GM18873 (cell line): Measurements from ENCODE around the gene ZBTB45.
"Not testable (repeated sequence)": the region's sequence is repeated elsewhere in the genome, so short reads cannot be mapped to it uniquely, and the experiment has no call there.

ENCODE experiments used
- ATAC-seq: cut with Tn5 transposase; IDR thresholded peaks from one replicate; pipeline ENCODE4 v1.9.1; 2021; ENCODE audit warnings: mild to moderate bottlenecking, moderate library complexity, moderate number of reproducible peaks; ENCODE audit not compliant: unreplicated experiment, low FRiP score

ZBTB45 gene

DNA sequence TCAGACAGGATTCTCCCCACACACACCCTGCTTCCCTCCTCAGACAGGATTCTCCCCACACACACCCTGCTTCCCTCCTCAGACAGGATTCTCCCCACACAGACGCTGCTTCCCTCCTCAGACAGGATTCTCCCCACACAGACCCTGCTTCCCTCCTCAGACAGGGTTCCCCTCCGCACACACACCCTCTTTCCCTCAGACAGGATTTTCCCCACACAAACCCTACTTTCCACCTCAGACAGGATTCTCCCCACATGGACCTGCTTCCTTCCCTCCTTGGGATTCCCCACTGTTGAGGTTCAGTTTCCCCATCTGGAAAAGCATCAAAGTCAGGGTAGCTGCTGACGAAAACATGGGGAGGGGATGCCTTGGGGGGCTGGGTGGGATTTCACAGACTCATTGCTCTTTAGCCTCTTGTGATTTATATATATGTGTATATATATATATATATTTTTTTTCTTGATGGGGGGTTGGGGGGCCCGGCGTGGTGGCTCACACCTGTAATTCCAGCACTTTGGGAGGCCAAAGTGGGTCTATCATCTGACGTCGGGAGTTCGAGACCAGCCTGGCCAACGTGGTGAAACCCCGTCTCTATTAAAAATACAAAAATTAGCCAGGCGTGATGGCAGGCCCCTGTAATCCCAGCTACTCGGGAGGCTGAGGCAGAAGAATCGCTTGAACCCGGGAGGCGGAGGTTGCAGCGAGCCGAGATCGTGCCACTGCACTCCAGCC is 23.2 kb upstream of the ZBTB45 start:
- ATAC-seq, result not testable (repeated sequence)

DNA sequence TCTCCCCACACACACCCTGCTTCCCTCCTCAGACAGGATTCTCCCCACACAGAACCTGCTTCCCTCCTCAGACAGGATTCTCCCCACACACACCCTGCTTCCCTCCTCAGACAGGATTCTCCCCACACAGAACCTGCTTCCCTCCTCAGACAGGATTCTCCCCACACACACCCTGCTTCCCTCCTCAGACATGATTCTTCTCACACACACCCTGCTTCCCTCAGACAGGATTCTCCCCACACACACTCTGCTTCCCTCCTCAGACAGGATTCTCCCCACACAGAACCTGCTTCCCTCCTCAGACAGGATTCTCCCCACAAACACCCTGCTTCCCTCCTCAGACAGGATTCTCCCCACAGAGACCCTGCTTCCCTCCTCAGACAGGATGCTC is 19.6 kb upstream of the ZBTB45 start:
- not testable (repeated sequence) for ATAC-seq

DNA sequence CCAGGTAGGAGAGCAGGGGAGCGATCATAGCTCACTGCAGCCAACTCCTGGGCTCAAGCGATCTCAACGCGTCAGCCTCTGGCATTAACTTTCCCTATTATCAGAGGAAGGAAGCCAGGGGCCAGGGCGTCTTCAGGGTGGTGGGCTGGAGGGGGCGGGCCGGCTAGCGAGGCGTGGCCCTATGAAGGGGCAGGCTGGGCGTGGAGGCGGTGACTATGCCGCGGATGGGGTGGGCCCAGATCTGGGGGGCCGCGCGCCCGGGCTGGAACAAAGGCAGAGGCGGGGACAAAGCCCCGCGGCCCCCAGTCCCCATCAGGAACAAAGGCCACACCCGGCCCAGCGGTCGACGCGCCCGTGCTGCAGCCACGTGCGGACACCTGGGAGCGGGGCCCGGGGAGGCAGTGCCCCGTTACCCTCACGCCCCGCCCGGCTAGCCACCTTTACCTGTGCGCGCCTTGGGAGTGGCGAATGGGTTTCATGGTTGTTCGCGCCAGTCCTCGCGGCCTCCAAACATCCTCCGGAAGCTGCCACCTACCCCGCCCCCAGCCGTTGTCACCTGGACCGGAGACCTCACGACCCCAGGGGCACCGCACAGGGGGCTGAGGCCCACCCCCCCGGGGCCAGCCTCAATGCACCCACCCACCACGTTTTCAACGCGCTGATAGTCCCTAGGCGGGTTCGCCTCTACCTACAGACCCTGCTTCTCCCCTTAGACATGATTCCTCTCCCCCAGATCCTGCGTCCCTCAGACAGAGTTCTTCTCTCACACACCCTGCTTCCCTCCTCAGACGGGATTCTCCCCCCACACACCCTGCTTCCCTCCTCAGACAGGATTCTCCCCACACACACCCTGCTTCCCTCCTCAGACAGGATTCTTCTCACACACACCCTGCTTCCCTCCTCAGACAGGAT is 18.9 kb upstream of the ZBTB45 start:
- ATAC-seq, result no peak

DNA sequence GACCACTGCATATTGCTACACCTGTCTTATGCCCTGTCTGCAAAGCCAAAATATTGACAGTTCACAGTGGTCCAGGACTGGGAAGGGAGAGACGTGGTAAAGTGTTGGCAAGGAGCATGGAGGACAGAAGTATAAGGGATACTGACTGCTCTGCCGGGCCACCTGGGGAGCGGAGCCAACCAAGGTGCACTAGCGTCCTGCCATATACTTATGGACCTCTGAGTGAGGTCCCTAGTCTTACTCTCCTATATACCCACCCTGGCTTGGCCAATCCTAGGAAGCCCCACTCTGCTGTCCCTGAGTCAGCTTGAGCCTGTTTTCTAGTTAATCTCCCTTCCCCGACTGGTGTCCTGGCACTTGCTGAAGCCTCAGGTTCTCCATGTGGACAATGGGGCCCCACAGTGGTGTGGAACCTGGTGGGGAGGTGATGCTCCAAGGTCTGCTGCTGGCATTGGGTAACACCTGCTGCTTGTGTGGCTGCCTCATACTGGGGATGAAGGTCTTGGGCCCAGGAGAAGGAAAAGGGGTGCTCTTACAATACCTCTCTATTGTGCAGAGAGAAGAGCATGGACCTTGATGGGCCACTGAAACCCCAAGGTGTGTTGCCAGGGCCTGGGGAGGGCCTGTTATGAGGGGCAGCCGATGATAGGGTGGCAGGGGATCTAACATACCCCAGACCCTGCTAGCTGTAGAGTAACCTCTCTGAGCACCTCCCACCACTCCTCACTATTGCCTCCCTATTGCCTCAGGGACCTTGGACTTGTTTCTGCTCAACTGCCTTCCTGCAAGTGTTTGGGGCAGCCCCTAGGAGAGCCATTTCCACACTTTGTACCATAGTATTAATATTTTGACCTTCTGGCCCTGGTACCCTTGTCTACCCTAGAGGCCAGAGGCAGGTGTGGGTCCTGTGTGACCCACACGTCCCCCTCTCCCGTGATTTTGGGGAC is 17.5 kb upstream of the ZBTB45 start:
- ATAC-seq, result no peak

DNA sequence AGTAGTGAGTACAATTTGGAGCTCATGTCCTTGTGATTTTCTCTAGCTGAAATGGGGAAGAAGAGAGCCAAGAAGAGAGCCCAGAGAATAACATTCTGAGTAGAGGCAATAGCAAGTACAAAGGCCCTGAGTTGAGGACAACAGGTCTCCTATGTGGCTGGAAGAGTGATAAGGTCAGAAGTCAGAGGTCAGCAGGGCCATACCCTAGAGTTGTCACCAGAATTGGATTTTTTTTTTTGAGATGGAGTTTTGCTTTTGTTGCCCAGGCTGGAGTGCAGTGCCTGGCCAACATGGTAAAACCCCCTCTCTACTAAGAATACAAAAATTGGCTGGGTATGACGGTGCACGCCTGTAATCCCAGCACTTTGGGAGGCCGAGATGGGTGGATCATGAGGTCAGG is 16.2 kb upstream of the ZBTB45 start:
- ATAC-seq, result no peak

DNA sequence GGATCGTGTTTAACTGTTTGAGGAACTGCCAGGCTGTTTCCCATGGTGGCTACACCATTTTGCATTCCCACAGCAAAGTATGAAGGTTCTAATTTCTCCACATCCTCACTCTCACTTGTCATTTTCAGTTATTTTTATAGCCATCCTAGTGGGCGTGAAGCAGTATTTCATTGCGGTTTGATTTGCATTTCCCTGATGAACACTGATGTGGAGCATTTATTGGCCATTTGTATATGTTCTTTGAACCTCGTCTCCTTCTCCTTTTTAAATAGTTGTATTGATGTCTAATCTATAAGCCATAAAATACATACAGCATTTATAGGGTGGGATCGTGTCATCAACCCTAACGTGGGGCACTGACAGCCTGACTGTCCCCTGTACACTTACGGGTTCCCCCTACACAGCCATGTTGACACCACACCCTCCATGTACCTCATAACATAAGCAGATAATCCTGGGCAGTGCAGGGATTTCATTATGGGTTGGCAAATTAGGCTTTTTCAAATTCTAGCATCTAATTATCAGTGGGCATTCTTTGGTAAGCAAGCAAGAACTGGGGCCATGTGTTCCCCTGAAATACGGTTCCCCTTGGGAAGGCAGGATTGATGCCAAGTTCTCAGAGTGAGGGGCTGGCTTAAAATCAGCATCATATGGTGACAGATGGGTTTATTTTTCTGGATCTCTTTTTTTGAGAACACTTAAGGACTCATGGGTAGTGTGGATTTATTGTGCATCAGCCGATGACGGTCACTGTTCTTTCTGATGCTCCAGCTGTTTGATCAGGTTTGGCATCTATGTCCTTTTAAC is 11.6 kb upstream of the ZBTB45 start:
- ATAC-seq, result no peak

DNA sequence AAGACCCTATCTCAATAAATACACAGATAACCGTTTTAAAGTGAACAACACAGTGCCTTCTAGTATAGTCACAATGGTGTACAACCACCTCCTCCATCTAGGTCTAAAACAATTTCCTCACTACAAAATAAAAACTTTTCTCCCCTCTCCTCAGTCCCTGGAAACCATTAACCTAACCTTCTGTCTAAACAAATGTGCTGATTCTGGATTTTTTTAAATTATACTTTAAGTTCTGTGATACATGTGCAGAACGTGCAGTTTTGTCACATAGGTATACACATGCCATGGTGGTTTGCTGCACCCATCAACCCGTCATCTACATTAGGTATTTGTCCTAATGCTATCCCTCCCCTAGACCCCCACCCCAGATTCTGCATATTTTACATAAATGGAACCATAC is 9.8 kb upstream of the ZBTB45 start:
- ATAC-seq, result no peak

DNA sequence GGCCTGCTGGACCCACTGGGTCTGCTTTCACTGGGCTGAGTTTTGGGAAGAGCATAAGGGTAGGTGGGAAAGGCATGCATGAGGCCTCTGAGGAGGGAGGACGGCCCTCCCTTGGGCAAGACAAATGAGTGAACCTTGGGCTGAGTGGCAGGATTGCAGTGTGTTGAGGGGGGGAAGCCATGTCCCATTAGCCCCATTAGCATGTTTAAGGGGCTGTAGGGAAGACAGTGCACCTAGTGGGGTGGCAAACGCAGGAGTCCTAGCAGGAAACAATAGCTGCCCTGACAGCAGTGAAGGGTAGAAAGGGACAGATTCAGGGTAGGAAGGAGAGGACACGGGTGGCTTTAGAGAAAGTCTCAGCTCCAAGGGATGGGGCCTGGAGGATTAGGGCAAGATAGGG is 3.1 kb upstream of the ZBTB45 start:
- no peak for ATAC-seq

DNA sequence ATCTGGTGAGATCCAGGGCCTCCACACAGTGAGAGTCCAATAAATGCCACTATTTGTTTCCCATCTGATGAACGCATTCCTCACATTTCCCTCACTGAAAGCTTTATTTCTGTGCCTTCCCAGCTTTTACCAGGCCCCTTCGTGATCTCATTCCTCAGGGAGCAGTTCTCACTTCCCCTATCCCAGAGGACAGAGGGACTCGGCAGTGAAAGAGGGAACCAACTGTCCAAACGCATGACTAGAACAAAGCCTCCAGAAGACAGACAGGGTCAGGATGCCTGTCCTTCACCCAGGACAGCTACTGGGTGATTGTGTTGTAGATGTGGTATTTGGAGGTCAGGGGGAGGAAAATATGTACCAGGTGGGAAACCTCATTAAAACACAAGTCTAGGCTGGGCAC is 2.0 kb upstream of the ZBTB45 start:
- no peak for ATAC-seq

DNA sequence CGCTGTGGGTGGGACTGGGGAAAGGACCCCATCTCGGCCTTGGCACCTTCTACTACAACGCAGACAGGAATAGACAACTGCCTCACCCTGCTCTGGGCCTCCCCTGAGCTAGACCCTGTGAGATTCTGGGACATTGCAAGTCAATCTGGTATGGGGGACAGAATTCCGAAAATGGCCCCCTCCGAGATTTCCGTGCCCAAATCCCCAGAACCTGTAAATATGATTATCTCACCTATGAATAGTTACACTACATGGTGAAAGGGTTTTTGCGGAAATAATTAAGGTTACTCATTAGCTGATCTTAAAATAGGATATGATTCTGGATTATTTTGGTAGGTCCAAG is 618 bp upstream of the ZBTB45 start:
- ATAC-seq, result no peak

DNA sequence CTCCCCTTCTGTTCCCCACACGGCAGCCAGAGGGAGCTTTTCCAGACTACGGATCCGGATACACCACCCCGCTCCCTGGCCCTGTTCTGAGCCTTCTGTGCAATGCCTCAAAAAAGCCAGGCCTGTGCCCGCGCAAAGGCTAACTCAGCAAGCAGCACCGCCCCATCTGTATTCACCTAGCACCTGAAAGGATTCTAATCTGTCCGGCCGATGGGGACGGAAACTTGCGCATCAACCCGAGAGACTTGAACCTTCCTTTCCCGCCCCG is 589 bp downstream of the ZBTB45 start:
- ATAC-seq, result no peak

DNA sequence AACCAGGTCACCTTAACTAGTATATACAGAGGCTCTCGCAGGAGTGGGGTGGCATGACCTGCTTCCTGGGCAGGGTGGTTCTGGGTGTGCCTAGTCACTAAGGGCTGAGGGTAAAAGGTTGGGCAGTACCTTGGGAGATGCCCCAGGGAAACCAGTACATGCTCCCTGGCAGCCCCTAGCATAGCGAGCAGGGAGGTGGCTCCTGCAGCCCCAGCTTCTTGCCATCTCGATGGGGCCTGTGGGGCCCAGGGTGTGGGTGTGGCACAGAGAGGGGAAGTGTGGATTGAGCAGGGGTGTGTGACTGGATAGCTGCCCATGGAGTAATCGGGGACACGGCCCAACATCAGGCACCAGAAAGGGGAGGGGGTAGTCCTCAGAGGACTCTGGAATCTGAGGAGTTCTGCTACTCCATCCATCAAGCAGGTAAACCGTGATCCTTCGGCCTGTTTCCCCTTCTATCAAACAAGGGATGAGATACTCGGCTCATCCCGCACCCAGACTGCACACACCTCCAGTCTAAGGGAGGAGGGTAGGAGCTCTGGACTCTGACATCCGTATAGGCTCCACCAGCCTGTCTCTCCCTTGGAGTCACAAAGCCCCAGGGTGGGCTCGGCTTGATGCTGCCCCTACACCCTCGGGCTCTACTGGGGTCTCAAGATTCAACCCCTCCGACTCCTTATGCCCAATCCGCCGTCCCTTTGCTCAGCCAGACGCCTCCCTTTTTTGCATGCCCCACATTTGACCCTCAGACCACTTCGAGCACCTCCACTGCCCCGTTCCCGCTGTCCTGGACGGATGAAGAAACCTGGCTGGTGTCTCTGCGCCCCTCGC is 1.1 kb downstream of the ZBTB45 start:
- ATAC-seq, result no peak

DNA sequence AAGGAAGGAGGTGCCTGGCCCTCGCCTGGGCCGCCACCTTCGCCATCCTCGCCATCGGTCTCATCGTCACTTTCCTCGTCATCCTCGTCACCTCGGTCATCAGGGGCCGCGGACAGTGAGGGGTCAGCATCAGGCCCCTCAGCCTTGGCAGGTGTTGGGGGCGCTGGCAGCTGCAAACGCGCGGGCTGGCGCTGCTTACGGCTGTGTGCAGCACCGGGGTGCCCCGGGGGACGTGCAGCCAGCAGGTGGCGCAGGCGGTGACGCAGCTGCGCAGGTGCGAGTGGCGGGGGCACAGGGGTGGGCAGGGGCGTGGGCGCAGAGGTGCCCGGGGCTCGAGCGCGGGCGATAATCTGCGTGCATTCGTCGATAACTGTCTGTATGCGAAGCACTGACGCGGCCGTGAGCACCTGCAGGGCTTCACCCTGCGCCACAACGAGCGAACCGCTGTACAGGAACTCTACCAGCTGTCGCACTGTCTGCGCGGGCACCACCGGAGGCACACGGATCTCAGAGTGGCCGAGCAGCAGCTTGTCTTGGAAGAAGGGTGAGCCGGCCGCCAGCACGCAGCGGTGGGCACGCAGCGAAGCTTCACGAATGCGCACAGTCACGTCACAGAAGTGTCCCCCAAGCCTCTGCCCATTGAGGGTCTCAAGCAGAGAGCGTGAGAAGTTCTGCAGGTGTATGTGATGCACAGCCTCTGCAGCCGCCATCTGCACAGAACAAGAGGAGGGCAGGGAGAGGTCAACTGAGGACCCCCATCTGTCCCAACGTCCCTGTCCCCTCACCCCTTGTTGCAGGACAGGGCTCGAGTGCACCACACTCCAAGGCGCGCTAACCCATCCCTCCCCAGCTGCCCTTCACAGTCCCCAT is 2.4 kb downstream of the ZBTB45 start:
- no peak for ATAC-seq

DNA sequence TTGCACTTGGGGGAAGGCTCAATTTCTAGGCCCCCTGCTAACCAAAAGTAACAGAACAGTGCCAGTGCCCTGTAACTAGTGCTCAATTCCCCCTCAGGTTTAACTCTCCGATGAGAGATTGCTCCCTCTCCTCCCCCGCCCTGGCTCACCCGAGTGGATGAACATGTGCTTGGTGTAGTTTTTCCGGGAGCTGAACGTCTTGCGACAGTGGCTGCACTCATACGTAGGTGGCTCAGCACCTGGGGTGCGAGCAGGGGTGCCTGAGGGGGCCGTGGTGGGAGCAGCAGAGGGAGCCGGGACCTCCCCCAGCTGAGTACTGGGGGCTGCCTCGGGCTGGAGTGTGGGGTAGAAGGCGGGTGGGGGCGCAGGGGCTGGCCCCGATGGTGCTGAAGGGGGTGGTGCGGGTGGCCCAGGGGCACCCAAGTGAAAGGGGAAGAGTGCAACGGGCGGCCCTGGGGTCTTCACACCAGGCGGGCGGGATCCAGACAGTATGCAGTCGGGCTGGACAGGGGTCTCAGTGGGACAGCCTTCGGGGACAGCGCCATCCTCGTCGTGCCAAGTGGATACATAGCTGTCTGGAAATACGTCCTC is 3.3 kb downstream of the ZBTB45 start:
- ATAC-seq, result no peak

DNA sequence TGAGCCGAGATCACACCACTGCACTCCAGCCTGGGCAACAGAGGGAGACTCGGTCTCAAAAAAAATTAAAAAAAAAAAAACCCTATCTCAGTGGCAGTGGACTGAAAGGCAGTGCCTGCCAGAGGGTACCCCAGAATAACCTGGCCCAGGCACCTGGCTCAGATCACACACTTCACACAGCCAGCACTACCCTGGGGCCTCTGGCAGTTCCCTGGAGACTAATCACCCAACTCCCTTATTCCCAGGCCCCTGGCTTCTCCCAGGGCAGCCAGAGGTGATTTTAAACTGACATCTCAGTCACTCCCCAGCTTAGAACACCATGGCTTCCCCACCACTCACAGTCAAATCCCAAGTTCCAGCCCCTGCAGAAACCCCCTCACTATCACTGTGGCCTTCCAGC is 4.4 kb downstream of the ZBTB45 start:
- ATAC-seq, result no peak

DNA sequence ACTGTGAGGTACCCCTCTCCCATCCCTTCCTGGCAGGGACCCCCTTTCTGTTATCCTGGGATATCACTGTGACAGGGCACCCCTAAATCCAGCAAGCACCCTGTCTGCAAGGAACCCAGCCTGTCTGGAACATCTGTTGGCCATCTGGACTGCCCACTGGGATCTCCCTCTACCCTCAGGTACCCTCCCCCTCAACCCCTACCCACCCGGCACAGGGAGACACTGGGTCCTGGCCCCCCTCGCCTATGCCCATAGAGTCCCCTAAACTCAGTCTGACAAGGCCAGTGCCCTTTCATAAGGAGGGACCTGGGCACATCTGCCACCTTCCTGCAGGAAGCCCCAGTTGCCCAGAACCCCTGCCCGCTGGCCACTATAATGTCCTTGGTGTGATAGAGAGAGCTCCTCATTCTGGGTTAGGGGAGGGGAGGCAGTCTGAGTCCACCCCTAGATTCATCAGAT is 5.0 kb downstream of the ZBTB45 start:
- no peak for ATAC-seq

DNA sequence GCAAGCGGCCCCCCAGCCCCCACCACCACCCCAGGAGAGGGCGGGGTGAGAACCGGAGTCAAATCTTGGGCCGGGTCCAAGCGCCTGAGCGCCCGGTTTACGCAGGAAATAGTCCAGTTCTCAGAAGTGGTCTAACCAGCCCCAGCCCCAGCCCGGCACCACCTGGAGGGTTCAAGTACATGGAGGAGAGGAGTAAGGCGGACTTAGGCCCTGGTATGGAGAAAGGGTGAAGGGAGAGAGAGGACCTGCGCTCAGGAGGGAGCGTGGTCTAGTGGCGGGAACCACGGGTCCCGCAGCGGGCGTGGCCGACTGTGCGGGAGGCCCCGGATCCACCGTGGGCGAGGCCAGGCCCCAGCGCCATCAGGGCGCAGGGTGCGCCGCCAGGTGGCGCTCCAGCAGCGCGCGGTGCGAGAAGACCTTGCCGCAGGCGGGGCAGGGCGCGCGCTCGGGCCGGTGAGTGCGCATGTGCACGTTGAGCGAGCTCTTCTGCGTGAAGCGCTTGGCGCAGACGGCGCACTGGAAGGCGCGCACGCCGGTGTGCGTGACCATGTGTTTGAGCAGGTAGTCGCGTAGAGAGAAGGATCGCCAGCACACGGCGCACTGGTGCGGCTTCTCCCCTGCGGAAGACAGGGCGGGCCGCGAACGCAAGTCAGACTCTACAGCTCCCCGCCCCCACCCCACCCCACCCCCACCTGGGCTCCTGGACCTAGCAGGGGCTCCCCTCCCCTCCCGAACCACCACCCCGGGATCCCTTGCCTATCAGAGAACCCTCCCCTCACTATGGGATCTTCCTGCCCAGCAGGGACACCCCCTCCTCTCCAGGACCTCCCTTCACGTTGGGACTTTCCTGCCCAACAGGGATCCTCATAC is 5.7 kb downstream of the ZBTB45 start:
- peak; percentile 43 for ATAC-seq
